ENCODE measurements around the gene CCDC47. TPM values are rescaled to one million over a fixed set of nuclear protein-coding genes. Genes with fewer than 3 reads are reported as not detected.

The CCDC47 gene
- total RNA-seq, 1 experiment from 2014 or later: 79.4 TPM

GRCh38 chr17:63701456-63701820 is 72.0 kb downstream of the CCDC47 start:
- no peak overlapping the region for H2BK5ac ChIP-seq (ENCODE audit: insufficient read length, low read length)
- H3K36me3 Mint-ChIP-seq (ENCODE audit: insufficient read depth in 1 of 3, low read depth in 3 of 3): peaks cover 4 to 41% (median 22%) of the 10 kb centered on the region in 3 experiments
- H2AFZ ChIP-seq (ENCODE audit: low read length): no peak overlapping the region
- H4K8ac ChIP-seq (replicated peaks; ENCODE audit: insufficient read length, low read depth, low read length): no peak overlapping the region
- H3K9me3 ChIP-seq (ENCODE audit: control insufficient read depth, low read depth, low read length): no peaks in the 10 kb centered on the region
- no peaks in the 10 kb centered on the region for H3K27me3 ChIP-seq (ENCODE audit: insufficient read depth, low read length)
- no peak overlapping the region for H2AK5ac ChIP-seq (ENCODE audit: insufficient read length, low read length)
- no peak overlapping the region for H3K18ac ChIP-seq (ENCODE audit: insufficient read length, low read depth, low read length)
- H3K9me3 Mint-ChIP-seq: no peaks in the 10 kb centered on the region
- peaks cover 20% of the 10 kb centered on the region for H3K23me2 ChIP-seq (ENCODE audit: insufficient read length, low read depth, low read length, poor library complexity, severe bottlenecking)
- no peak overlapping the region for H3K27ac Mint-ChIP-seq
- H3K27ac ChIP-seq (ENCODE audit: insufficient read length, low read depth, low read length): no peak overlapping the region
- no peak overlapping the region for H4K5ac ChIP-seq (ENCODE audit: insufficient read length, low read depth, low read length)
- H2BK120ac ChIP-seq (ENCODE audit: low read depth, low read length, poor library complexity, severe bottlenecking): no peak overlapping the region
- H3K4ac ChIP-seq (ENCODE audit: low read depth, low read length): no peak overlapping the region
- H2BK15ac ChIP-seq (ENCODE audit: low read depth, low read length): no peak overlapping the region
- H3K56ac ChIP-seq (ENCODE audit: insufficient read length, low read depth, low read length): no peak overlapping the region
- H3K4me1 Mint-ChIP-seq: peaks cover 32 to 35% of the 10 kb centered on the region in 2 experiments
- H3K23ac ChIP-seq (ENCODE audit: insufficient read length, low read depth, low read length): no peak overlapping the region
- peak overlapping the region; percentile 59 to 77 for H3K4me3 Mint-ChIP-seq
- no peaks in the 10 kb centered on the region for H4K20me1 ChIP-seq (ENCODE audit: control insufficient read depth, insufficient read depth, insufficient read length)
- no peak for TF ChIP-seq CTCF (conservative IDR thresholded peaks at IDR 0.05)
- peak overlapping the region; percentile 54 for H3K4me2 ChIP-seq (ENCODE audit: insufficient read depth, insufficient read length, low read length)
- H3K4me1 ChIP-seq (ENCODE audit: insufficient read depth, low read length): no peaks in the 10 kb centered on the region; the same call in 1 of the 2 replicates
- no peak overlapping the region for H3K14ac ChIP-seq (ENCODE audit: insufficient read depth, low read length)
- no peak overlapping the region for H4K91ac ChIP-seq (ENCODE audit: insufficient read length, low read depth, low read length)
- H3T11ph ChIP-seq (ENCODE audit: low read length): no peak overlapping the region
- no peaks in the 10 kb centered on the region for H3K79me1 ChIP-seq (ENCODE audit: insufficient read depth, low read depth, low read length, poor library complexity, severe bottlenecking)
- no peak overlapping the region for H2BK12ac ChIP-seq (ENCODE audit: insufficient read length, low read depth, low read length)
- H3K27me3 Mint-ChIP-seq (ENCODE audit: low read depth): peaks cover 5% of the 10 kb centered on the region
- no peak overlapping the region for H3K9ac ChIP-seq (ENCODE audit: extremely low read depth, insufficient read length, low read length)
- no peak for DNase-seq
- WGBS (ENCODE audit: extremely low coverage, insufficient read length, low lambda C conversion rate): no CpG with 5 or more reads among the region's 10 CpGs
- H2BK20ac ChIP-seq (ENCODE audit: low read depth, low read length, poor library complexity, severe bottlenecking): no peak overlapping the region
- H3K79me2 ChIP-seq (ENCODE audit: insufficient read depth, low read length): no peaks in the 10 kb centered on the region
